ENCODE data around the gene C10orf143. TPM values are rescaled to one million over a fixed set of nuclear protein-coding genes. Genes with fewer than 3 reads are reported as not detected.

Gene C10orf143
- total RNA-seq, 2 donors from 2014 or later, result 0.95 to 2.0 TPM

GRCh38 chr10:130053561-130053960 lies 57.1 kb downstream of the C10orf143 start:
- Mint-ChIP-seq H3K27ac (no peak overlapping the region), H3K27me3 (no peaks in the 10 kb centered on the region), H3K4me3 (no peak overlapping the region), H3K4me1 (no peaks in the 10 kb centered on the region), H3K36me3 (ENCODE audit: low read depth) (no peaks in the 10 kb centered on the region), H3K9me3 (no peaks in the 10 kb centered on the region)
- no peak for ATAC-seq (replicated peaks)

- H3K9me3 Mint-ChIP-seq, result no peaks in the 10 kb centered on the region
- H3K4me1 Mint-ChIP-seq, result no peaks in the 10 kb centered on the region
- no peak overlapping the region for H3K4me3 Mint-ChIP-seq
- no peaks in the 10 kb centered on the region for H3K36me3 Mint-ChIP-seq (ENCODE audit: low read depth)
- H3K27ac Mint-ChIP-seq, result no peak overlapping the region
- no peak for ATAC-seq (replicated peaks)
- H3K27me3 Mint-ChIP-seq, result peaks cover 3% of the 10 kb centered on the region
These were observed 58.4 kb downstream of the C10orf143 start for GRCh38 chr10:130052193-130052592.

GRCh38 chr10:130050721-130051120 lies 59.9 kb downstream of the C10orf143 start:
- Mint-ChIP-seq H3K27ac (no peak overlapping the region), H3K4me3 (no peak overlapping the region)

GRCh38 chr10:130049987-130050386 lies 60.6 kb downstream of the C10orf143 start:
- no peak for ATAC-seq (replicated peaks)

More at GRCh38 chr10:130050721-130051120, 59.9 kb downstream of the C10orf143 start:
- no peaks in the 10 kb centered on the region for H3K9me3 Mint-ChIP-seq
- no peak for ATAC-seq (replicated peaks)
- no peaks in the 10 kb centered on the region for H3K36me3 Mint-ChIP-seq (ENCODE audit: low read depth)
- H3K4me1 Mint-ChIP-seq, result no peaks in the 10 kb centered on the region
- H3K27me3 Mint-ChIP-seq, result peaks cover 3% of the 10 kb centered on the region

GRCh38 chr10:130049244-130049643 lies 61.4 kb downstream of the C10orf143 start:
- no peak for ATAC-seq (replicated peaks)
- Mint-ChIP-seq H3K36me3 (ENCODE audit: low read depth) (no peaks in the 10 kb centered on the region), H3K27ac (no peak overlapping the region), H3K4me1 (no peaks in the 10 kb centered on the region), H3K9me3 (no peaks in the 10 kb centered on the region), H3K4me3 (no peak overlapping the region), H3K27me3 (peaks cover 3% of the 10 kb centered on the region)

More at GRCh38 chr10:130049987-130050386, 60.6 kb downstream of the C10orf143 start:
- Mint-ChIP-seq H3K36me3 (ENCODE audit: low read depth) (no peaks in the 10 kb centered on the region), H3K4me3 (no peak overlapping the region), H3K27me3 (peaks cover 3% of the 10 kb centered on the region), H3K27ac (no peak overlapping the region), H3K9me3 (no peaks in the 10 kb centered on the region), H3K4me1 (no peaks in the 10 kb centered on the region)

- Mint-ChIP-seq H3K4me3 (no peak overlapping the region), H3K4me1 (no peaks in the 10 kb centered on the region)
These were observed 62.5 kb downstream of the C10orf143 start for GRCh38 chr10:130048081-130048480.

GRCh38 chr10:130047336-130047735 lies 63.3 kb downstream of the C10orf143 start:
- no peak for ATAC-seq (replicated peaks)
- Mint-ChIP-seq H3K4me1 (no peaks in the 10 kb centered on the region), H3K27me3 (peaks cover 9% of the 10 kb centered on the region), H3K4me3 (no peak overlapping the region), H3K9me3 (no peaks in the 10 kb centered on the region), H3K27ac (no peak overlapping the region), H3K36me3 (ENCODE audit: low read depth) (no peaks in the 10 kb centered on the region)

More at GRCh38 chr10:130048081-130048480, 62.5 kb downstream of the C10orf143 start:
- peaks cover 9% of the 10 kb centered on the region for H3K27me3 Mint-ChIP-seq
- ATAC-seq (replicated peaks), result no peak
- no peak overlapping the region for H3K27ac Mint-ChIP-seq
- H3K9me3 Mint-ChIP-seq, result no peaks in the 10 kb centered on the region
- H3K36me3 Mint-ChIP-seq (ENCODE audit: low read depth), result no peaks in the 10 kb centered on the region

- Mint-ChIP-seq H3K4me3 (no peak overlapping the region), H3K9me3 (no peaks in the 10 kb centered on the region), H3K27ac (no peak overlapping the region), H3K36me3 (ENCODE audit: low read depth) (no peaks in the 10 kb centered on the region), H3K4me1 (no peaks in the 10 kb centered on the region), H3K27me3 (peaks cover 9% of the 10 kb centered on the region)
- no peak for ATAC-seq (replicated peaks)
These were observed 64.0 kb downstream of the C10orf143 start for GRCh38 chr10:130046591-130046990.

GRCh38 chr10:130045801-130046321 lies 64.8 kb downstream of the C10orf143 start:
- no peaks in the 10 kb centered on the region for H3K9me3 Mint-ChIP-seq
- no peaks in the 10 kb centered on the region for H3K36me3 Mint-ChIP-seq (ENCODE audit: low read depth)
- H3K4me3 Mint-ChIP-seq, result no peak overlapping the region
- H3K27ac Mint-ChIP-seq, result no peak overlapping the region
- H3K27me3 Mint-ChIP-seq, result peaks cover 9% of the 10 kb centered on the region
- ATAC-seq (replicated peaks), result no peak
- H3K4me1 Mint-ChIP-seq, result no peaks in the 10 kb centered on the region

GRCh38 chr10:130045091-130045652 lies 65.5 kb downstream of the C10orf143 start:
- Mint-ChIP-seq H3K27ac (no peak overlapping the region), H3K27me3 (peaks cover 9% of the 10 kb centered on the region)

GRCh38 chr10:130044067-130045061 lies 66.3 kb downstream of the C10orf143 start:
- Mint-ChIP-seq H3K4me1 (no peaks in the 10 kb centered on the region), H3K9me3 (no peaks in the 10 kb centered on the region), H3K36me3 (ENCODE audit: low read depth) (no peaks in the 10 kb centered on the region), H3K27me3 (peaks cover 9% of the 10 kb centered on the region), H3K27ac (no peak overlapping the region), H3K4me3 (no peak overlapping the region)
- ATAC-seq (replicated peaks), result no peak

More at GRCh38 chr10:130045091-130045652, 65.5 kb downstream of the C10orf143 start:
- ATAC-seq (replicated peaks), result no peak
- Mint-ChIP-seq H3K4me3 (no peak overlapping the region), H3K4me1 (no peaks in the 10 kb centered on the region), H3K36me3 (ENCODE audit: low read depth) (no peaks in the 10 kb centered on the region), H3K9me3 (no peaks in the 10 kb centered on the region)

GRCh38 chr10:130043491-130043890 lies 67.1 kb downstream of the C10orf143 start:
- H3K27ac Mint-ChIP-seq, result no peak overlapping the region
- no peaks in the 10 kb centered on the region for H3K9me3 Mint-ChIP-seq
- H3K4me1 Mint-ChIP-seq, result no peaks in the 10 kb centered on the region
- ATAC-seq (replicated peaks), result no peak
- peaks cover 9% of the 10 kb centered on the region for H3K27me3 Mint-ChIP-seq
- H3K4me3 Mint-ChIP-seq, result no peak overlapping the region
- no peaks in the 10 kb centered on the region for H3K36me3 Mint-ChIP-seq (ENCODE audit: low read depth)

GRCh38 chr10:130042381-130042780 lies 68.2 kb downstream of the C10orf143 start:
- ATAC-seq (replicated peaks), result no peak
- no peaks in the 10 kb centered on the region for H3K9me3 Mint-ChIP-seq

GRCh38 chr10:130041451-130042371 lies 68.9 kb downstream of the C10orf143 start:
- no peaks in the 10 kb centered on the region for H3K36me3 Mint-ChIP-seq (ENCODE audit: low read depth)
- H3K4me1 Mint-ChIP-seq, result no peaks in the 10 kb centered on the region
- no peak overlapping the region for H3K27ac Mint-ChIP-seq
- peaks cover 6% of the 10 kb centered on the region for H3K27me3 Mint-ChIP-seq
- no peak for ATAC-seq (replicated peaks)
- H3K9me3 Mint-ChIP-seq, result no peaks in the 10 kb centered on the region
- no peak overlapping the region for H3K4me3 Mint-ChIP-seq

More at GRCh38 chr10:130042381-130042780, 68.2 kb downstream of the C10orf143 start:
- Mint-ChIP-seq H3K36me3 (ENCODE audit: low read depth) (no peaks in the 10 kb centered on the region), H3K4me1 (no peaks in the 10 kb centered on the region), H3K27ac (no peak overlapping the region), H3K4me3 (no peak overlapping the region), H3K27me3 (peaks cover 6% of the 10 kb centered on the region)
